ENCODE measurements around the gene CYB5B. TPM values are rescaled to one million over a fixed set of nuclear protein-coding genes. Genes with fewer than 3 reads are reported as not detected.
A peak's percentile ranks its signal among the peaks of the same experiment; 100 is the strongest.

Gene CYB5B
- total and polyA plus RNA-seq, 2 donors (not counting 3 experiments of a cell fraction or from before 2014, with no cell fraction given), result 175 to 176 TPM

- Histone ChIP-seq H3K27ac (ENCODE audit: insufficient read depth, low read depth, low read length) (peak overlapping the region; percentile 81), H2AFZ (ENCODE audit: low read depth, low read length) (peak overlapping the region; percentile 26), H4K20me1 (replicated peaks; ENCODE audit: control insufficient read depth, extremely low read depth, insufficient read depth, low read length) (no peaks in the 10 kb centered on the region), H3K9me1 (replicated peaks; ENCODE audit: control insufficient read depth, extremely low read depth, insufficient read depth, low read length) (no peaks in the 10 kb centered on the region), H3K4me1 (ENCODE audit: control insufficient read depth, extremely low read depth, insufficient read depth, low read length) (peaks cover 17% of the 10 kb centered on the region), H3K4me3 (replicated peaks in 1 of 3; ENCODE audit: insufficient read depth in 1 of 3, low read depth in 1 of 3, low read length in 3 of 3) (peak overlapping the region in 1 of 3 experiments; percentile 23), H3K79me2 (ENCODE audit: control insufficient read depth, insufficient read depth, low read length) (no peaks in the 10 kb centered on the region), H3K9ac (replicated peaks; ENCODE audit: extremely low read depth, insufficient read depth, low read length) (peak overlapping the region; percentile 36), H3K27me3 (ENCODE audit: control insufficient read depth in 2 of 2, insufficient read depth in 2 of 2, low read length in 2 of 2) (no peaks in the 10 kb centered on the region), H3K36me3 (ENCODE audit: control insufficient read depth in 2 of 2, extremely low read depth in 1 of 2, insufficient read depth in 2 of 2, low read length in 2 of 2) (no peaks in the 10 kb centered on the region), H3K4me2 (ENCODE audit: insufficient read depth, low read length) (peak overlapping the region; percentile 82), H3K9me3 (replicated peaks; ENCODE audit: control insufficient read depth, insufficient read depth, low read length) (no peaks in the 10 kb centered on the region)
- POLR2A ChIA-PET, result no interaction called here
- TF ChIP-seq, protein P1, sequence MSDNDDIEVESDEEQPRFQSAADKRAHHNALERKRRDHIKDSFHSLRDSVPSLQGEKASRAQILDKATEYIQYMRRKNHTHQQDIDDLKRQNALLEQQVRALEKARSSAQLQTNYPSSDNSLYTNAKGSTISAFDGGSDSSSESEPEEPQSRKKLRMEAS (IDR thresholded peaks at IDR 0.05; ENCODE audit: insufficient read depth, insufficient read length), result no peak
- TF ChIP-seq FOS (IDR thresholded peaks at IDR 0.05; ENCODE audit: borderline replicate concordance, insufficient read depth, low read length), result peak; percentile 82
- peak; percentile 70 for TF ChIP-seq POLR2A (IDR thresholded peaks at IDR 0.05; ENCODE audit: low read depth, low read length)
- no peak for TF ChIP-seq EZH2 (IDR thresholded peaks at IDR 0.05; ENCODE audit: borderline replicate concordance, low read depth, low read length, severe bottlenecking)
- TF ChIP-seq CTCF (IDR thresholded peaks at IDR 0.05; ENCODE audit: extremely low read depth in 1 of 2, insufficient read depth in 1 of 2, low read depth in 1 of 2, low read length in 2 of 2), result no peak
- no peak for TF ChIP-seq MYC (IDR thresholded peaks at IDR 0.05; ENCODE audit: low read depth, low read length)
- peak; percentile 85 for TF ChIP-seq GATA2 (IDR thresholded peaks at IDR 0.05; ENCODE audit: insufficient read depth, insufficient read length, low read depth, low read length)
- TF ChIP-seq POLR2AphosphoS5 (IDR thresholded peaks at IDR 0.05; ENCODE audit: insufficient read depth, low read depth, low read length), result peak; percentile 91
- TF ChIP-seq JUN (IDR thresholded peaks at IDR 0.05; ENCODE audit: borderline replicate concordance, insufficient read depth, insufficient read length, low read depth), result peak; percentile 89
- BruUV-seq (replicated peaks), result no TSS peak
- dilution Hi-C loops (cut with MboI; ENCODE audit: extremely low pct_ligation_motif_present, low sequenced_read_pairs) (no loop called here), intact Hi-C loops (cut with micrococcal nuclease) (loop anchor here (1.0 kb wide), 2 partner anchors 14 to 72 kb away; partner anchors contain the start of gene CYB5B)
- FAIRE-seq (peak; percentile 74), DNase-seq (ENCODE audit: low read depth, low spot score) (peak; percentile 95)
- CTCF ChIA-PET, result interaction anchor here (0.7 to 4.7 kb wide), 4 partner anchors 12 to 433 kb away, joined by 4 to 24 read pairs (median 13); no protein-coding TSS in a partner anchor
Measured at GRCh38 chr16:69410219-69410990, 14.0 kb upstream of the CYB5B start.

Measured in endothelial cell of umbilical vein (primary cell).